ENCODE results near the gene CELF2. TPM values are rescaled to one million over a fixed set of nuclear protein-coding genes. Genes with fewer than 3 reads are reported as not detected.

Gene CELF2
- total RNA-seq, 1 donor from 2014 or later: 110 TPM

- no peak for TF ChIP-seq CTCF (IDR thresholded peaks at IDR 0.05)
- intact Hi-C loops (cut with DNase I): no loop called here
- Histone ChIP-seq H3K36me3 (peaks cover 80% of the 10 kb centered on the region), H3K9me3 (no peaks in the 10 kb centered on the region), H3K4me3 (no peak overlapping the region), H3K4me1 (no peaks in the 10 kb centered on the region), H3K27me3 (no peaks in the 10 kb centered on the region), H3K27ac (no peak overlapping the region)
- DNase-seq: no peak
- ATAC-seq: no peak
These were observed 235.8 kb downstream of the CELF2 start for GRCh38 chr10:11253385-11254002.

GRCh38 chr10:11255156-11255555 lies 237.5 kb downstream of the CELF2 start:
- no peak for TF ChIP-seq CTCF (IDR thresholded peaks at IDR 0.05)
- Histone ChIP-seq H3K27ac (no peak overlapping the region), H3K4me3 (no peak overlapping the region), H3K27me3 (no peaks in the 10 kb centered on the region), H3K9me3 (no peaks in the 10 kb centered on the region), H3K36me3 (peaks cover 80% of the 10 kb centered on the region), H3K4me1 (no peaks in the 10 kb centered on the region)
- DNase-seq: no peak
- intact Hi-C loops (cut with DNase I): no loop called here
- ATAC-seq: no peak

GRCh38 chr10:11255796-11256444 lies 238.2 kb downstream of the CELF2 start:
- TF ChIP-seq CTCF (IDR thresholded peaks at IDR 0.05): no peak
- Histone ChIP-seq H3K27ac (no peak overlapping the region), H3K9me3 (no peaks in the 10 kb centered on the region), H3K4me1 (no peaks in the 10 kb centered on the region), H3K36me3 (peaks cover 80% of the 10 kb centered on the region), H3K4me3 (no peak overlapping the region), H3K27me3 (no peaks in the 10 kb centered on the region)
- ATAC-seq (no peak), DNase-seq (no peak)
- intact Hi-C loops (cut with DNase I): no loop called here

- H3K9me3 ChIP-seq: no peaks in the 10 kb centered on the region
- H3K27ac ChIP-seq: no peak overlapping the region
- intact Hi-C loops (cut with DNase I): no loop called here
- H3K4me1 ChIP-seq: no peaks in the 10 kb centered on the region
- ATAC-seq (no peak), DNase-seq (no peak)
- no peak for TF ChIP-seq CTCF (IDR thresholded peaks at IDR 0.05)
- H3K27me3 ChIP-seq: no peaks in the 10 kb centered on the region
- peaks cover 81% of the 10 kb centered on the region for H3K36me3 ChIP-seq
- H3K4me3 ChIP-seq: no peak overlapping the region
These were observed 239.2 kb downstream of the CELF2 start for GRCh38 chr10:11256896-11257295.

GRCh38 chr10:11257440-11258090 lies 239.9 kb downstream of the CELF2 start:
- Histone ChIP-seq H3K27me3 (no peaks in the 10 kb centered on the region), H3K9me3 (no peaks in the 10 kb centered on the region), H3K27ac (no peak overlapping the region), H3K36me3 (peaks cover 81% of the 10 kb centered on the region), H3K4me1 (no peaks in the 10 kb centered on the region), H3K4me3 (no peak overlapping the region)
- no peak for TF ChIP-seq CTCF (IDR thresholded peaks at IDR 0.05)
- DNase-seq: no peak
- intact Hi-C loops (cut with DNase I): no loop called here
- no peak for ATAC-seq
